ENCODE results near the gene NKD2.

The NKD2 gene

GRCh38 chr5:1005904-1006655 lies 2.5 kb upstream of the NKD2 start:
- no peaks in the 10 kb centered on the region for H3K9me3 ChIP-seq (ENCODE audit: low read length)
- H2AFZ ChIP-seq (ENCODE audit: low read length), result no peak overlapping the region
- no peaks in the 10 kb centered on the region for H3K36me3 ChIP-seq (ENCODE audit: insufficient read depth, low read length)
- no peak overlapping the region for H3K4me3 ChIP-seq (ENCODE audit: low read depth, low read length, poor library complexity, severe bottlenecking)
- H3F3A ChIP-seq (ENCODE audit: insufficient read depth, low read length), result no peaks in the 10 kb centered on the region
- H3K4me2 ChIP-seq (ENCODE audit: low read length), result no peak overlapping the region
- no peak overlapping the region for H3K9ac ChIP-seq (ENCODE audit: low read length)
- H4K20me1 ChIP-seq (ENCODE audit: insufficient read depth, low read length), result no peaks in the 10 kb centered on the region
- no peak overlapping the region for H3K27ac ChIP-seq (ENCODE audit: low read depth, low read length, poor library complexity, severe bottlenecking)
- H3K79me2 ChIP-seq (ENCODE audit: insufficient read depth, low read length), result no peaks in the 10 kb centered on the region
- H3K9me2 ChIP-seq (ENCODE audit: low read depth, low read length), result no peaks in the 10 kb centered on the region
- H3K4me1 ChIP-seq (ENCODE audit: insufficient read depth, low read length, severe bottlenecking), result no peaks in the 10 kb centered on the region
- no peak for TF ChIP-seq EZH2 (IDR thresholded peaks at IDR 0.05; ENCODE audit: borderline replicate concordance, low read length)
- no peak for TF ChIP-seq CTCF (IDR thresholded peaks at IDR 0.05; ENCODE audit: low read length)
- H3K27me3 ChIP-seq (ENCODE audit: insufficient read depth, low read length), result no peaks in the 10 kb centered on the region

DNA sequence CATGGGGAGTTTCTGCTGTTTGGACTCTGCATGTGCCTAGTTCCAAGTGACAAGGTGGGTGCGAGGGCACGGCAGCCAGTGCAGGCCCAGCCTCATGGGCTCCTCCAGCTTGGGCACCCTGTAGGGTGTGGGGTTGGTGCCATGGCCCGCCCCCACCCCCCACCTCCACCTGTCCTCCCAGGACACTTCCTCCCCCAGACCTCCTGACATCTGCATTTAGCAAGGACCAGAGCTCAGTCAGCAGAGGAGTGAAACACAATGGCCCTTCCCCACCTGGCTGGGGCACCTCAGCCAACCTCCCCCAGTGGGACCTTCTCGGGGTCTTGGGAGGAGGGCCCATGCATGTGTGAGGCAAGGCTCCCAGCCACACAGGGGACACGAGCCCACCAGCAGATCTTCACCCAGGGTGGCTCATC lies 1.9 kb upstream of the NKD2 start:
- no peak for TF ChIP-seq CTCF (IDR thresholded peaks at IDR 0.05; ENCODE audit: low read length)
- TF ChIP-seq EZH2 (IDR thresholded peaks at IDR 0.05; ENCODE audit: borderline replicate concordance, low read length), result no peak
- Histone ChIP-seq H3K4me2 (ENCODE audit: low read length) (no peak overlapping the region), H3K9ac (ENCODE audit: low read length) (no peak overlapping the region), H2AFZ (ENCODE audit: low read length) (no peak overlapping the region), H3K4me1 (ENCODE audit: insufficient read depth, low read length, severe bottlenecking) (no peaks in the 10 kb centered on the region), H3K9me2 (ENCODE audit: low read depth, low read length) (no peaks in the 10 kb centered on the region), H3K9me3 (ENCODE audit: low read length) (no peaks in the 10 kb centered on the region), H3K27me3 (ENCODE audit: insufficient read depth, low read length) (no peaks in the 10 kb centered on the region), H3F3A (ENCODE audit: insufficient read depth, low read length) (no peaks in the 10 kb centered on the region), H3K79me2 (ENCODE audit: insufficient read depth, low read length) (no peaks in the 10 kb centered on the region), H4K20me1 (ENCODE audit: insufficient read depth, low read length) (no peaks in the 10 kb centered on the region), H3K27ac (ENCODE audit: low read depth, low read length, poor library complexity, severe bottlenecking) (no peak overlapping the region), H3K4me3 (ENCODE audit: low read depth, low read length, poor library complexity, severe bottlenecking) (no peak overlapping the region), H3K36me3 (ENCODE audit: insufficient read depth, low read length) (no peaks in the 10 kb centered on the region)

DNA sequence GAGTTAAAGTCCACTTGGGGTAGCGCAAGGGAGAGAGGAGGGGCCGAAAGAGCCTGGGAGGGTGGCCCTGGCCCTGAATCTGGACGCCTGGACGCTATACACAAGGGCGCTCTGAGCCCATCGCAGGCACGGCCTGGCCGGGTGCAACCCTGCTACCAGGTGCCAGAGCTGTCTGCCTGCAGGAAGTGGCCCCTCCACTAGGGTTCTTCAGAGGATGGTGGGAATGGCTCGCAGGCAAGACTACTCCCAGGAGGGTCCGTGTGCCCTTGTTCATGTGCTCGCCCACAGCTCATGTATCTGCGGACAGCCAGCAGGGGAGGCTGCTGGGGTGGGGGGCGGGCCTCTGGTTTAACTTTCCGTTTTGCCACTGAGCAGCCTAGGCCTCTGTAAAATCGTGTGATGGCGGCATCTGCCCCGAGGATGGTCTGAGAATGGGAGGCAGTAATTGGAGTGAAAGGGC lies 1.4 kb upstream of the NKD2 start:
- no peaks in the 10 kb centered on the region for H3K36me3 ChIP-seq (ENCODE audit: insufficient read depth, low read length)
- no peak overlapping the region for H2AFZ ChIP-seq (ENCODE audit: low read length)
- H3K9me3 ChIP-seq (ENCODE audit: low read length), result no peaks in the 10 kb centered on the region
- no peaks in the 10 kb centered on the region for H3K9me2 ChIP-seq (ENCODE audit: low read depth, low read length)
- H3K79me2 ChIP-seq (ENCODE audit: insufficient read depth, low read length), result no peaks in the 10 kb centered on the region
- H3K9ac ChIP-seq (ENCODE audit: low read length), result no peak overlapping the region
- H3K27me3 ChIP-seq (ENCODE audit: insufficient read depth, low read length), result no peaks in the 10 kb centered on the region
- no peak overlapping the region for H3K27ac ChIP-seq (ENCODE audit: low read depth, low read length, poor library complexity, severe bottlenecking)
- H3K4me2 ChIP-seq (ENCODE audit: low read length), result no peak overlapping the region
- no peaks in the 10 kb centered on the region for H3K4me1 ChIP-seq (ENCODE audit: insufficient read depth, low read length, severe bottlenecking)
- no peak overlapping the region for H3K4me3 ChIP-seq (ENCODE audit: low read depth, low read length, poor library complexity, severe bottlenecking)
- H4K20me1 ChIP-seq (ENCODE audit: insufficient read depth, low read length), result no peaks in the 10 kb centered on the region
- TF ChIP-seq CTCF (IDR thresholded peaks at IDR 0.05; ENCODE audit: low read length) (no peak), EZH2 (IDR thresholded peaks at IDR 0.05; ENCODE audit: borderline replicate concordance, low read length) (no peak)
- H3F3A ChIP-seq (ENCODE audit: insufficient read depth, low read length), result no peaks in the 10 kb centered on the region

All from OCI-LY1 (cell line).